GM12878 (cell line): ENCODE measurements around the gene RECQL5. TPM values are rescaled to one million over a fixed set of nuclear protein-coding genes. Genes with fewer than 3 reads are reported as not detected.

Source experiments
- ATAC-seq: fragments of 200-7000 bp; cut with Tn5 transposase; 3 replicates; pipeline ENCODE4 v1.9.1; 2020; ENCODE audit warnings: mild to moderate bottlenecking, moderate library complexity
- BruUV-seq: library from RNA; stranded (reverse); fragments of 400-500 nt; replicated peaks from 2 replicates; lab custom pipeline; 2021; lab: Mats Ljungman, UMichigan
- CTCF ChIA-PET: fragments of 300-600 bp; sonication (Branson Sonifier 250); formaldehyde crosslinking; extraction: SDS; loops from one replicate; lab custom pipeline; 2021; ENCODE audit warnings: inconsistent platforms; lab: Yijun Ruan, JAX
- POLR2A ChIA-PET: fragments of 350-600 bp; formaldehyde crosslinking; extraction: SDS; loops from one replicate; lab custom pipeline; 2021; ENCODE audit warnings: inconsistent platforms; lab: Charles Lee
- RAD21 ChIA-PET: fragments of 300-600 bp; sonication (Branson Sonifier 250); formaldehyde crosslinking; loops from one replicate; lab custom pipeline; 2023; ENCODE audit warnings: antibody characterized with exemption; ENCODE audit not compliant: unreplicated experiment; lab: Charles Lee
- SMC1A ChIA-PET: fragments of 300-600 bp; sonication (Branson Sonifier 250); formaldehyde crosslinking; loops from one replicate; lab custom pipeline; 2023; ENCODE audit not compliant: unreplicated experiment, uncharacterized antibody; lab: Charles Lee
- DNase-seq: peaks from one replicate; pipeline ENCODE4 v3.0.0-alpha.2; 2011; ENCODE audit warnings: low read depth, low spot score
- FAIRE-seq: peaks from 3 replicates; lab custom pipeline; 2011; peaks lifted over from hg19 to GRCh38; lab: Jason Lieb, UNC
- H2AFZ ChIP-seq: 2 replicates; pipeline ENCODE4 v1.6.0; 2011; ENCODE audit warnings: low read depth, low read length, control low read depth; ENCODE audit not compliant: control insufficient read depth
- H3K27ac ChIP-seq: 2 replicates; pipeline ENCODE4 v1.5.1; 2011; ENCODE audit warnings: control low read depth; ENCODE audit not compliant: control insufficient read depth, insufficient read depth
- H3K27me3 ChIP-seq, 2 experiments: replicated peaks in 1 of 2; 2 replicates each; pipeline versions ENCODE4 v1.6.0 to v1.6.1; 2011; ENCODE audit warnings: low read length in 1 of 2; ENCODE audit not compliant: control insufficient read depth in 2 of 2, insufficient read depth in 2 of 2
- H3K36me3 ChIP-seq, 2 experiments: 2 replicates each; pipeline ENCODE4 v1.5.1; 2011; ENCODE audit warnings: low read length in 1 of 2; ENCODE audit not compliant: control insufficient read depth in 2 of 2, insufficient read depth in 2 of 2
- H3K4me1 ChIP-seq: 2 replicates; pipeline ENCODE4 v1.6.1; 2011; ENCODE audit warnings: mild to moderate bottlenecking, low read length, moderate library complexity, mixed read lengths; ENCODE audit not compliant: control insufficient read depth, insufficient read depth
- H3K4me2 ChIP-seq: 2 replicates; pipeline ENCODE4 v1.6.0; 2011; ENCODE audit warnings: control low read depth; ENCODE audit not compliant: control insufficient read depth, insufficient read depth
- H3K4me3 ChIP-seq: fragments of 200-600 bp; sonication (generic); 2 replicates; pipeline ENCODE4 v1.5.1; 2016
- H3K79me2 ChIP-seq: 2 replicates; pipeline ENCODE4 v1.6.0; 2011; ENCODE audit warnings: low read length; ENCODE audit not compliant: control insufficient read depth, insufficient read depth
- H3K9ac ChIP-seq: 2 replicates; pipeline ENCODE4 v1.8.0; 2011; ENCODE audit warnings: low read length, control low read depth, mixed read lengths; ENCODE audit not compliant: control insufficient read depth, insufficient read depth
- H3K9me3 ChIP-seq: replicated peaks from 3 replicates; pipeline ENCODE4 v1.5.1; 2011; ENCODE audit warnings: mild to moderate bottlenecking, low read length; ENCODE audit not compliant: control insufficient read depth, insufficient read depth
- H4K20me1 ChIP-seq: 2 replicates; pipeline ENCODE4 v1.6.0; 2011; ENCODE audit not compliant: control insufficient read depth, insufficient read depth
- HSF1 ChIP-seq: fragments of 150-350 bp; IDR thresholded peaks from 2 replicates; pipeline ENCODE4 v1.6.1; 2014; ENCODE audit warnings: mild to moderate bottlenecking, low read depth, low read length
- JUNB ChIP-seq: IDR thresholded peaks from 2 replicates; pipeline ENCODE4 v1.6.1; 2016; ENCODE audit warnings: antibody characterized with exemption, mild to moderate bottlenecking
- LARP7 ChIP-seq: fragments of 450-650 bp; IDR thresholded peaks from 2 replicates; pipeline ENCODE4 v1.6.1; 2017; ENCODE audit warnings: mild to moderate bottlenecking
- RUNX3 ChIP-seq: IDR thresholded peaks from 2 replicates; pipeline ENCODE4 v1.6.1; 2012; ENCODE audit warnings: low read length, inconsistent platforms
- SMARCA5 ChIP-seq: fragments of 450-650 bp; IDR thresholded peaks from 2 replicates; pipeline ENCODE4 v1.6.1; 2017; ENCODE audit warnings: mild to moderate bottlenecking
- TCF3 ChIP-seq: IDR thresholded peaks from 2 replicates; pipeline ENCODE4 v1.6.1; 2012; ENCODE audit warnings: low read depth, mild to moderate bottlenecking, low read length, borderline replicate concordance; ENCODE audit not compliant: insufficient read depth
- WGBS: methylation state at CpG from one replicate; pipeline ENCODE4 v1.1.6; 2016; ENCODE audit warnings: low lambda C conversion rate; ENCODE audit not compliant: insufficient replicate concordance, insufficient coverage; ENCODE audit errors: missing lambda C conversion rate; 5-methylcytosine and 5-hydroxymethylcytosine counted together
- in situ Hi-C: fragments of 300-500 bp; cut with MboI; formaldehyde crosslinking; loops from 9 replicates; pipeline ENCODE4 v1.14.3; 2018; ENCODE audit warnings: mixed read lengths
- intact Hi-C: fragments of 100-400 bp; cut with micrococcal nuclease; formaldehyde crosslinking; loops from one replicate; pipeline ENCODE4 v1.14.2; 2022; ENCODE audit not compliant: unreplicated experiment
- polyA plus RNA-seq, 11 experiments: library from polyadenylated mRNA; depleted of rRNA in 4 of 11; unstranded in 6 of 11; stranded (reverse) in 5 of 11; fragments of >200 nt; fragmentation: Nextera tagmentation in 4 of 11; fragmentation: Illumina TruSeq in 1 of 11; extraction: Ambion mirVana in 4 of 11; extraction: Trizol in 1 of 11; gene quantifications; 1 replicate in 1 of 11; 2 replicates in 10 of 11; pipeline versions ENCODE4 v1.2.1 to v1.2.3, GENCODE V29; 2011 to 2016; ENCODE audit warnings: inconsistent platforms in 2 of 11, missing spikeins in 2 of 11, low read depth in 1 of 11
- total RNA-seq, 4 experiments: library from RNA; depleted of rRNA in 3 of 4; stranded (reverse); fragments of >200 nt in 3 of 4; fragmentation: Illumina TruSeq in 1 of 4; extraction: Trizol in 1 of 4; gene quantifications; 2 replicates each; pipeline versions ENCODE4 v1.2.1 to v1.2.3, GENCODE V29; 2013 to 2021
- TF ChIP-seq, protein P1 (sequence below): fragments of 450-650 bp; IDR thresholded peaks from 2 replicates; pipeline ENCODE4 v1.6.1; 2017; ENCODE audit warnings: low read depth, mild to moderate bottlenecking, moderate library complexity

The RECQL5 gene
- total and polyA plus RNA-seq, 10 of the 15 experiments (the other 5 are each of a cell fraction or from before 2014, with no cell fraction given): 3.6 to 30.6 (median 20.1) TPM

- no peak overlapping the region for H3K4me2 ChIP-seq
- WGBS: 98% methylated on average over 6 of the region's 6 CpGs
- no peaks in the 10 kb centered on the region for H4K20me1 ChIP-seq
- H2AFZ ChIP-seq: no peak overlapping the region
- H3K36me3 ChIP-seq: peaks cover 3 to 14% of the 10 kb centered on the region in 2 experiments; a peak in 3 of 4 replicates
- DNase-seq: no peak
- H3K4me3 ChIP-seq: no peak overlapping the region
- SMC1A ChIA-PET: interaction anchor here (2.2 kb wide), 1 partner anchor 17 kb away, joined by 12 read pairs; the partner anchor contains the start of gene SMIM5
- no peak for ATAC-seq
- no TSS peak for BruUV-seq
- H3K9me3 ChIP-seq: no peaks in the 10 kb centered on the region
- RAD21 ChIA-PET: interaction anchor here (1.3 kb wide), 1 partner anchor 17 kb away, joined by 3 read pairs; no protein-coding TSS in a partner anchor
- peaks cover 19% of the 10 kb centered on the region for H3K4me1 ChIP-seq
- no peak overlapping the region for H3K27ac ChIP-seq
- no peak for FAIRE-seq
- H3K9ac ChIP-seq: no peak overlapping the region
- in situ Hi-C loops: no loop called here
- POLR2A ChIA-PET: no interaction called here
- no peaks in the 10 kb centered on the region for H3K79me2 ChIP-seq
- intact Hi-C loops: no loop called here
- H3K27me3 ChIP-seq: no peaks in the 10 kb centered on the region
- TF ChIP-seq, protein P1, sequence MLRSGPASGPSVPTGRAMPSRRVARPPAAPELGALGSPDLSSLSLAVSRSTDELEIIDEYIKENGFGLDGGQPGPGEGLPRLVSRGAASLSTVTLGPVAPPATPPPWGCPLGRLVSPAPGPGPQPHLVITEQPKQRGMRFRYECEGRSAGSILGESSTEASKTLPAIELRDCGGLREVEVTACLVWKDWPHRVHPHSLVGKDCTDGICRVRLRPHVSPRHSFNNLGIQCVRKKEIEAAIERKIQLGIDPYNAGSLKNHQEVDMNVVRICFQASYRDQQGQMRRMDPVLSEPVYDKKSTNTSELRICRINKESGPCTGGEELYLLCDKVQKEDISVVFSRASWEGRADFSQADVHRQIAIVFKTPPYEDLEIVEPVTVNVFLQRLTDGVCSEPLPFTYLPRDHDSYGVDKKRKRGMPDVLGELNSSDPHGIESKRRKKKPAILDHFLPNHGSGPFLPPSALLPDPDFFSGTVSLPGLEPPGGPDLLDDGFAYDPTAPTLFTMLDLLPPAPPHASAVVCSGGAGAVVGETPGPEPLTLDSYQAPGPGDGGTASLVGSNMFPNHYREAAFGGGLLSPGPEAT: no peak
- TF ChIP-seq TCF3: no peak
- no peak for TF ChIP-seq JUNB
- TF ChIP-seq RUNX3: no peak
- no peak for TF ChIP-seq HSF1
- TF ChIP-seq LARP7: no peak
- no peak for TF ChIP-seq SMARCA5
- CTCF ChIA-PET: interaction anchor here (0.8 to 19.5 kb wide), 4 partner anchors 12 to 98 kb away, joined by 3 to 349 read pairs (median 46); partner anchors contain the start of gene SMIM5
These were observed 17.3 kb downstream of the RECQL5 start for GRCh38 chr17:75649687-75650086.
